Measurements from ENCODE around the gene NHS.

The NHS gene

DNA sequence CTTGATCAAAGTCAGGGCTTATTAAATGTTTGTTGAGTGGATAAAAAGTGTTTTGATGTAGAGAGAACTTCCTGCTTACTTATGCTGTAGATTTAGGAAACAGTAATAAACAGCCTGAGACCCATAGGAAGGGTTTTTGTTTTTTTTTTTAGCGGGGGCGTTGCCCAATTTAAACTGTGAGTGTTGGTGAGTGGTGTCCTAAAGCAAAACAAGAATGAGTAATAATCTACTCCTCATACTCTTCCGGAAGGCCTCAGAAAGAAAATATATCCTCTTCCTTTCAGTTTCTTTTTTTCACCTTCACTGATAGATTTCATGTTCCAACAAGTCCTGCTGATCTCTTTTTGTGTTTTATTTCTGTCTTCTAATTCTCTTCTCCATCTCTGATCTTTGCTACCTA, 257.9 kb downstream of the NHS start:
- no peak overlapping the region for H2AFZ ChIP-seq (ENCODE audit: low read length)
- H3K9me3 ChIP-seq (ENCODE audit: low read length) = no peaks in the 10 kb centered on the region
- TF ChIP-seq EZH2 (IDR thresholded peaks at IDR 0.05; ENCODE audit: borderline replicate concordance, low read length) (no peak), CTCF (IDR thresholded peaks at IDR 0.05; ENCODE audit: low read length) (no peak)
- H3K27ac ChIP-seq (ENCODE audit: low read depth, low read length, poor library complexity, severe bottlenecking) = no peak overlapping the region
- H3K27me3 ChIP-seq (ENCODE audit: insufficient read depth, low read length) = no peaks in the 10 kb centered on the region
- no peak overlapping the region for H3K4me2 ChIP-seq (ENCODE audit: low read length)
- no peaks in the 10 kb centered on the region for H4K20me1 ChIP-seq (ENCODE audit: insufficient read depth, low read length)
- H3K4me1 ChIP-seq (ENCODE audit: insufficient read depth, low read length, severe bottlenecking) = no peaks in the 10 kb centered on the region
- H3K79me2 ChIP-seq (ENCODE audit: insufficient read depth, low read length) = no peaks in the 10 kb centered on the region
- H3K4me3 ChIP-seq (ENCODE audit: low read depth, low read length, poor library complexity, severe bottlenecking) = no peak overlapping the region
- no peaks in the 10 kb centered on the region for H3F3A ChIP-seq (ENCODE audit: insufficient read depth, low read length)
- H3K36me3 ChIP-seq (ENCODE audit: insufficient read depth, low read length) = no peaks in the 10 kb centered on the region
- H3K9me2 ChIP-seq (ENCODE audit: low read depth, low read length) = no peaks in the 10 kb centered on the region
- no peak overlapping the region for H3K9ac ChIP-seq (ENCODE audit: low read length)

- Histone ChIP-seq H3K27ac (ENCODE audit: low read depth, low read length, poor library complexity, severe bottlenecking) (no peak overlapping the region), H4K20me1 (ENCODE audit: insufficient read depth, low read length) (no peaks in the 10 kb centered on the region), H2AFZ (ENCODE audit: low read length) (no peak overlapping the region), H3K4me2 (ENCODE audit: low read length) (no peak overlapping the region), H3K4me3 (ENCODE audit: low read depth, low read length, poor library complexity, severe bottlenecking) (no peak overlapping the region), H3F3A (ENCODE audit: insufficient read depth, low read length) (no peaks in the 10 kb centered on the region), H3K36me3 (ENCODE audit: insufficient read depth, low read length) (no peaks in the 10 kb centered on the region), H3K9me2 (ENCODE audit: low read depth, low read length) (no peaks in the 10 kb centered on the region), H3K79me2 (ENCODE audit: insufficient read depth, low read length) (no peaks in the 10 kb centered on the region), H3K27me3 (ENCODE audit: insufficient read depth, low read length) (no peaks in the 10 kb centered on the region), H3K4me1 (ENCODE audit: insufficient read depth, low read length, severe bottlenecking) (no peaks in the 10 kb centered on the region), H3K9me3 (ENCODE audit: low read length) (no peaks in the 10 kb centered on the region), H3K9ac (ENCODE audit: low read length) (no peak overlapping the region)
- TF ChIP-seq EZH2 (IDR thresholded peaks at IDR 0.05; ENCODE audit: borderline replicate concordance, low read length) (no peak), CTCF (IDR thresholded peaks at IDR 0.05; ENCODE audit: low read length) (no peak)
These were observed 258.5 kb downstream of the NHS start for GRCh38 chrX:17633546-17633945.

DNA sequence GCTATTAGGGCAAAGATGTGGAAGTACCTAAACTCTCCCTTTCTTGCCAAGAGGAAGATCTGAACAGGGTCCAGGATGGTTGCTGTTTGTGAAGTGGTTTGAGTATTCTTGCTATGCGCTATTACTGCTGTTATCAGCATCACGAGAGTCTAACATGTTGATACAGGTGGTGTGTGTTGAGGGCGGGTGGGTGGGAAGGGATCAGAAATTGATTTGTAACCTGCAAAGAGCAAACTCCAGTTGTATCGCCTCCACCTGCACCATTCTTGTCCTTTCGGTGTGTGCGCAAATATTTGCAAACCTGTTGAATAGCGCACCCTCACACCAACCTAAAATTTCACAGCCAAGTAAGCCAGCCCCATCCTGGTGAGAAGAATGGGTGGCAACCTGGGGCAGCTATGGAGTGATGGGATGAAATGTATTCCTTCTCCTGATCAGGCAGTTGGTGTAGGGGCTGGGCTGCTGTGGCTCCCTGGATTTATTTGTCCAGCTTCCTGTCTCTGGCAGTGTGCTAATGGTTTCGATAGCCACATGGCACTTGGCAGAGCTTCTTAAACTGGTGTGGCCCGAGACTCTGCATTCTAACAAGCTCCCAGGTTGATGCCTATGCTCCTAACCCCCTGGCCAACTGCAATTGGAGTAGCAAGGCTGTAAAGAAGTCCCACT, 259.7 kb downstream of the NHS start:
- no peak overlapping the region for H3K4me2 ChIP-seq (ENCODE audit: low read length)
- no peak overlapping the region for H2AFZ ChIP-seq (ENCODE audit: low read length)

More for the DNA sequence above, 259.7 kb downstream of the NHS start:
- Histone ChIP-seq H3K27ac (ENCODE audit: low read depth, low read length, poor library complexity, severe bottlenecking) (no peak overlapping the region), H3K4me3 (ENCODE audit: low read depth, low read length, poor library complexity, severe bottlenecking) (no peak overlapping the region), H3F3A (ENCODE audit: insufficient read depth, low read length) (no peaks in the 10 kb centered on the region), H3K79me2 (ENCODE audit: insufficient read depth, low read length) (no peaks in the 10 kb centered on the region), H3K9me2 (ENCODE audit: low read depth, low read length) (no peaks in the 10 kb centered on the region), H3K9me3 (ENCODE audit: low read length) (no peaks in the 10 kb centered on the region), H4K20me1 (ENCODE audit: insufficient read depth, low read length) (no peaks in the 10 kb centered on the region), H3K36me3 (ENCODE audit: insufficient read depth, low read length) (no peaks in the 10 kb centered on the region), H3K27me3 (ENCODE audit: insufficient read depth, low read length) (no peaks in the 10 kb centered on the region), H3K9ac (ENCODE audit: low read length) (no peak overlapping the region), H3K4me1 (ENCODE audit: insufficient read depth, low read length, severe bottlenecking) (no peaks in the 10 kb centered on the region)
- TF ChIP-seq CTCF (IDR thresholded peaks at IDR 0.05; ENCODE audit: low read length) (no peak), EZH2 (IDR thresholded peaks at IDR 0.05; ENCODE audit: borderline replicate concordance, low read length) (no peak)

Data from OCI-LY1 (cell line).